Keratinocyte (primary cell): ENCODE results near the gene WDR87. TPM values are rescaled to one million over a fixed set of nuclear protein-coding genes. Genes with fewer than 3 reads are reported as not detected.
A peak's percentile ranks its signal among the peaks of the same experiment; 100 is the strongest.

Experiments used
- DNase-seq: peaks from one replicate; pipeline ENCODE4 v3.0.0-alpha.2; 2011; ENCODE audit warnings: low read depth, missing footprints, low spot score
- FAIRE-seq: peaks from 2 replicates; lab custom pipeline; 2011; peaks lifted over from hg19 to GRCh38; lab: Jason Lieb, UNC
- H2AFZ ChIP-seq: 2 replicates; pipeline ENCODE4 v1.6.0; 2012; ENCODE audit warnings: low read length, control low read depth, inconsistent platforms; ENCODE audit not compliant: control insufficient read depth
- H3K27ac ChIP-seq: 2 replicates; pipeline ENCODE4 v1.5.1; 2011; ENCODE audit warnings: low read length; ENCODE audit not compliant: control insufficient read depth, insufficient read depth
- H3K27me3 ChIP-seq: 3 replicates; pipeline ENCODE4 v1.6.0; 2011; ENCODE audit warnings: low read length; ENCODE audit not compliant: control insufficient read depth, insufficient read depth; ENCODE audit errors: extremely low read depth
- H3K36me3 ChIP-seq, 2 experiments: 2 replicates in 1 of 2; 3 replicates in 1 of 2; pipeline ENCODE4 v1.5.1; 2011; ENCODE audit warnings: low read length in 2 of 2, mild to moderate bottlenecking in 1 of 2; ENCODE audit not compliant: control insufficient read depth in 2 of 2, insufficient read depth in 2 of 2; ENCODE audit errors: extremely low read depth in 1 of 2
- H3K4me1 ChIP-seq: 3 replicates; pipeline ENCODE4 v1.5.1; 2011; ENCODE audit warnings: low read length; ENCODE audit not compliant: control insufficient read depth, insufficient read depth; ENCODE audit errors: extremely low read depth
- H3K4me2 ChIP-seq: 3 replicates; pipeline ENCODE4 v1.6.0; 2011; ENCODE audit warnings: low read depth, low read length; ENCODE audit not compliant: control insufficient read depth, insufficient read depth; ENCODE audit errors: extremely low read depth
- H3K4me3 ChIP-seq, 3 experiments: fragments of 200-600 bp in 1 of 3; sonication (generic) in 1 of 3; 2 replicates in 2 of 3; 3 replicates in 1 of 3; pipeline ENCODE4 v1.5.1; 2011 to 2016; ENCODE audit warnings: low read length in 3 of 3, mild to moderate bottlenecking in 3 of 3, control low read depth in 2 of 3, inconsistent platforms in 1 of 3, low read depth in 1 of 3, mixed read lengths in 1 of 3, mixed run types in 1 of 3, moderate library complexity in 1 of 3; ENCODE audit not compliant: control insufficient read depth in 2 of 3, insufficient read depth in 2 of 3; ENCODE audit errors: extremely low read depth in 1 of 3
- H3K79me2 ChIP-seq: 2 replicates; pipeline ENCODE4 v1.6.0; 2012; ENCODE audit warnings: low read length; ENCODE audit not compliant: control insufficient read depth, insufficient read depth
- H3K9ac ChIP-seq: 3 replicates; pipeline ENCODE4 v1.6.0; 2011; ENCODE audit warnings: low read length; ENCODE audit not compliant: control insufficient read depth, insufficient read depth; ENCODE audit errors: extremely low read depth
- H3K9me1 ChIP-seq: 3 replicates; pipeline ENCODE4 v1.6.0; 2011; ENCODE audit warnings: low read length; ENCODE audit not compliant: control insufficient read depth, insufficient read depth; ENCODE audit errors: extremely low read depth
- H3K9me3 ChIP-seq: 2 replicates; pipeline ENCODE4 v1.5.1; 2012; ENCODE audit warnings: low read depth, low read length; ENCODE audit not compliant: control insufficient read depth
- H4K20me1 ChIP-seq: 3 replicates; pipeline ENCODE4 v1.6.0; 2011; ENCODE audit warnings: low read length; ENCODE audit not compliant: control insufficient read depth, insufficient read depth; ENCODE audit errors: extremely low read depth
- EZH2 ChIP-seq: IDR thresholded peaks from one replicate; pipeline ENCODE4 v1.6.1; 2012; ENCODE audit warnings: inconsistent platforms, mild to moderate bottlenecking, low read length, moderate library complexity
- dilution Hi-C: fragments of 300-500 bp; cut with MboI; formaldehyde crosslinking; loops from one replicate; pipeline ENCODE4 v1.7.0; 2020; ENCODE audit warnings: low sequenced_read_pairs; ENCODE audit not compliant: extremely low pct_ligation_motif_present
- polyA plus RNA-seq, 5 experiments: library from polyadenylated mRNA; depleted of rRNA in 3 of 5; stranded (reverse) in 3 of 5; stranded (forward) in 1 of 5; unstranded in 1 of 5; fragments of >200 nt; gene quantifications; 1 replicate in 1 of 5; 2 replicates in 3 of 5; 3 replicates in 1 of 5; pipeline versions ENCODE4 v1.2.1 to v1.2.3, GENCODE V29; 2011 to 2012; ENCODE audit warnings: missing spikeins in 2 of 5, low read depth in 1 of 5, low replicate concordance in 1 of 5
- TF ChIP-seq, protein P1 (sequence below), 3 experiments: IDR thresholded peaks in 1 of 3; conservative IDR thresholded peaks in 1 of 3; optimal IDR thresholded peaks in 1 of 3; 2 replicates in 2 of 3; 3 replicates in 1 of 3; pipeline versions ENCODE3 to v1.5.1; 2011; ENCODE audit warnings: low read length in 3 of 3, mild to moderate bottlenecking in 3 of 3, moderate library complexity in 2 of 3, control low read depth in 1 of 3, inconsistent platforms in 1 of 3; ENCODE audit not compliant: insufficient read depth in 2 of 3; ENCODE audit errors: extremely low read depth in 1 of 3

Gene WDR87
- polyA plus RNA-seq, 1 donor (not counting 4 experiments of a cell fraction or from before 2014, with no cell fraction given) = not detected

DNA sequence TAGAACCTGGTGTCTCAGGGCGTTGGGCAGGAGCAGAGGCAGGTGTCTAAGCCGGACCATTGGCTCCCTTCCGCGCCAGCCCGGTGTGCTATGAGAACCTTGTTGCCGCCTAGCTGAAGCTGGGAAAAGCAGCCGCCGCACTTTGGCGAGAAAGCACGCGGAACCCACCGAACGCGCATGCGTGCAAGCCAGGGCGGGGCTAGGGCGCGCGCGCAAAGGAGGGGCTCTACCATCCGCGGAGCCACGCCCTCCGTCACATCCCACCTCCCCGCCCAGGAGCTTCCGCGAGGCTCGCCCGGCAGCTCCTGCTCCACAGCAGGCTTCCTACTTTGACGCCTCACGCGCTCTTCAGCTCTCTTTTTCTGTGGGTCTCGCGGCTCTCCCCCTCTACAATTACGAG is 51.3 kb downstream of the WDR87 start:
- Histone ChIP-seq H3K9ac (no peak overlapping the region), H3K27ac (no peak overlapping the region), H3K9me3 (peaks cover 5% of the 10 kb centered on the region), H3K4me3 (peak overlapping the region in 2 of 3 experiments; percentile 17 to 33), H3K36me3 (no peaks in the 10 kb centered on the region), H3K79me2 (no peaks in the 10 kb centered on the region), H3K9me1 (no peaks in the 10 kb centered on the region), H2AFZ (peak overlapping the region; percentile 71), H3K4me1 (no peaks in the 10 kb centered on the region), H3K27me3 (no peaks in the 10 kb centered on the region), H3K4me2 (peak overlapping the region; percentile 32), H4K20me1 (no peaks in the 10 kb centered on the region)
- DNase-seq (no peak), FAIRE-seq (no peak)
- dilution Hi-C loops = no loop called here
- TF ChIP-seq EZH2 = no peak
- TF ChIP-seq, protein P1, sequence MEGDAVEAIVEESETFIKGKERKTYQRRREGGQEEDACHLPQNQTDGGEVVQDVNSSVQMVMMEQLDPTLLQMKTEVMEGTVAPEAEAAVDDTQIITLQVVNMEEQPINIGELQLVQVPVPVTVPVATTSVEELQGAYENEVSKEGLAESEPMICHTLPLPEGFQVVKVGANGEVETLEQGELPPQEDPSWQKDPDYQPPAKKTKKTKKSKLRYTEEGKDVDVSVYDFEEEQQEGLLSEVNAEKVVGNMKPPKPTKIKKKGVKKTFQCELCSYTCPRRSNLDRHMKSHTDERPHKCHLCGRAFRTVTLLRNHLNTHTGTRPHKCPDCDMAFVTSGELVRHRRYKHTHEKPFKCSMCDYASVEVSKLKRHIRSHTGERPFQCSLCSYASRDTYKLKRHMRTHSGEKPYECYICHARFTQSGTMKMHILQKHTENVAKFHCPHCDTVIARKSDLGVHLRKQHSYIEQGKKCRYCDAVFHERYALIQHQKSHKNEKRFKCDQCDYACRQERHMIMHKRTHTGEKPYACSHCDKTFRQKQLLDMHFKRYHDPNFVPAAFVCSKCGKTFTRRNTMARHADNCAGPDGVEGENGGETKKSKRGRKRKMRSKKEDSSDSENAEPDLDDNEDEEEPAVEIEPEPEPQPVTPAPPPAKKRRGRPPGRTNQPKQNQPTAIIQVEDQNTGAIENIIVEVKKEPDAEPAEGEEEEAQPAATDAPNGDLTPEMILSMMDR (optimal IDR thresholded peaks at IDR 0.05 in 1 of 3, IDR thresholded peaks at IDR 0.05 in 1 of 3, conservative IDR thresholded peaks at IDR 0.05 in 1 of 3; ENCODE audit: extremely low read depth in 1 of 3, insufficient read depth in 2 of 3, low read length in 3 of 3) = no peak

GRCh38 chr19:37845932-37846331 is 60.5 kb downstream of the WDR87 start:
- Histone ChIP-seq H3K36me3 (no peaks in the 10 kb centered on the region), H4K20me1 (no peaks in the 10 kb centered on the region), H3K9me1 (no peaks in the 10 kb centered on the region), H2AFZ (no peak overlapping the region), H3K4me2 (no peak overlapping the region), H3K27me3 (no peaks in the 10 kb centered on the region), H3K9ac (no peak overlapping the region), H3K27ac (no peak overlapping the region), H3K4me1 (no peaks in the 10 kb centered on the region), H3K4me3 (no peak overlapping the region), H3K79me2 (no peaks in the 10 kb centered on the region), H3K9me3 (no peaks in the 10 kb centered on the region)
- DNase-seq (no peak), FAIRE-seq (no peak)
- TF ChIP-seq, protein P1 (optimal IDR thresholded peaks at IDR 0.05 in 1 of 3, IDR thresholded peaks at IDR 0.05 in 1 of 3, conservative IDR thresholded peaks at IDR 0.05 in 1 of 3; ENCODE audit: extremely low read depth in 1 of 3, insufficient read depth in 2 of 3, low read length in 3 of 3) = no peak
- no peak for TF ChIP-seq EZH2
- dilution Hi-C loops = no loop called here

Other genes starting within 250 kb of the WDR87 start
- gene ZNF607, start 186.8 kb downstream of the WDR87 start, polyA plus RNA-seq = 4.5 to 6.1 TPM (median 5.4 TPM) in 3 replicates
- gene ZNF573, start 127.0 kb downstream of the WDR87 start, polyA plus RNA-seq = 2.4 to 5.2 TPM (median 3.5 TPM) in 3 replicates
- gene SIPA1L3, start 614 bp upstream of the WDR87 start, polyA plus RNA-seq = 8.0 to 17.4 TPM (median 9.5 TPM) in 3 replicates